HCT116 (cell line): ENCODE data around the gene PCDHB6. TPM values are rescaled to one million over a fixed set of nuclear protein-coding genes. Genes with fewer than 3 reads are reported as not detected.
"Not testable (repeated sequence)": the region's sequence is repeated elsewhere in the genome, so short reads cannot be mapped to it uniquely, and the experiment has no call there.

ENCODE experiments used
- ATAC-seq: fragments of 200-7000 bp; cut with Tn5 transposase; 2 replicates; pipeline ENCODE4 v1.9.1; 2020; ENCODE audit warnings: mild to moderate bottlenecking, moderate library complexity
- BruUV-seq: library from RNA; stranded (reverse); fragments of 400-500 nt; replicated peaks from 2 replicates; lab custom pipeline; 2021; lab: Mats Ljungman, UMichigan
- CTCF ChIA-PET: fragments of 300-600 bp; sonication (Branson Sonifier 250); formaldehyde crosslinking; loops from one replicate; lab custom pipeline; 2021; ENCODE audit warnings: antibody characterized with exemption; lab: Charles Lee
- POLR2A ChIA-PET: fragments of 300-600, 350-600 bp; sonication (Branson Sonifier 250); formaldehyde crosslinking; loops from one replicate; lab custom pipeline; 2021; ENCODE audit warnings: antibody characterized with exemption; lab: Charles Lee
- RAD21 ChIA-PET, 2 experiments: fragments of 300-600 bp; sonication (Branson Sonifier 250); formaldehyde crosslinking; loops; one replicate each; lab custom pipeline; 2023; ENCODE audit warnings: low total read pairs in 2 of 2; ENCODE audit not compliant: uncharacterized antibody in 2 of 2, unreplicated experiment in 2 of 2, low non-redundant PET in 1 of 2; lab: Charles Lee
- DNase-seq: peaks from one replicate; pipeline ENCODE4 v3.0.0-alpha.2; 2010; ENCODE audit warnings: low read depth, low spot score
- H2AFZ ChIP-seq: fragments of 200-600 bp; shearing (Covaris generic), sonication (generic); 2 replicates; pipeline ENCODE4 v1.6.1; 2017; ENCODE audit warnings: low read depth, mixed run types, mixed read lengths, antibody characterized with exemption, low read length; ENCODE audit not compliant: poor library complexity, severe bottlenecking
- H3K27ac ChIP-seq: 2 replicates; pipeline ENCODE4 v1.5.1; 2012; ENCODE audit warnings: low read depth, low read length
- H3K27me3 ChIP-seq: fragments of 200-600 bp; sonication (generic); 2 replicates; pipeline ENCODE4 v1.6.1; 2016; ENCODE audit warnings: mixed run types, low read length, mixed read lengths; ENCODE audit not compliant: insufficient read depth
- H3K36me3 ChIP-seq, 2 experiments: fragments of 200-500 bp in 1 of 2; fragments of 200-600 bp in 1 of 2; sonication (Bioruptor generic) in 1 of 2; sonication (generic) in 1 of 2; 2 replicates each; pipeline versions ENCODE4 v1.5.1 to v1.6.1; 2014 to 2016; ENCODE audit warnings: low read length in 2 of 2, inconsistent platforms in 1 of 2, mixed read lengths in 1 of 2, mixed run types in 1 of 2; ENCODE audit not compliant: insufficient read depth in 2 of 2, control insufficient read depth in 1 of 2
- H3K4me1 ChIP-seq, 2 experiments: fragments of 200-600 bp in 1 of 2; sonication (generic) in 1 of 2; 2 replicates each; pipeline versions ENCODE4 v1.5.1 to v1.6.1; 2012 to 2017; ENCODE audit warnings: low read length in 2 of 2, inconsistent platforms in 1 of 2, mild to moderate bottlenecking in 1 of 2, mixed read lengths in 1 of 2, mixed run types in 1 of 2, moderate library complexity in 1 of 2; ENCODE audit not compliant: insufficient read depth in 2 of 2, control insufficient read depth in 1 of 2
- H3K4me2 ChIP-seq: fragments of 200-600 bp; sonication (generic); 2 replicates; pipeline ENCODE4 v1.6.1; 2017; ENCODE audit warnings: mixed run types, low read length, mixed read lengths
- H3K4me3 ChIP-seq, 2 experiments: fragments of 200-600 bp in 1 of 2; sonication (generic) in 1 of 2; replicated peaks in 1 of 2; 2 replicates each; pipeline ENCODE4 v1.5.1; 2011 to 2016; ENCODE audit warnings: low read length in 2 of 2, control low read depth in 1 of 2, low read depth in 1 of 2, mild to moderate bottlenecking in 1 of 2, mixed read lengths in 1 of 2, mixed run types in 1 of 2
- H3K79me2 ChIP-seq: fragments of 200-600 bp; sonication (generic); 2 replicates; pipeline ENCODE4 v1.6.1; 2017; ENCODE audit warnings: mild to moderate bottlenecking, mixed run types, low read length, moderate library complexity, mixed read lengths; ENCODE audit not compliant: insufficient read depth
- H3K9ac ChIP-seq: fragments of 200-600 bp; sonication (generic); 2 replicates; pipeline ENCODE4 v1.6.1; 2016; ENCODE audit warnings: low read length, mixed read lengths
- H3K9me2 ChIP-seq: fragments of 200-600 bp; sonication (generic), shearing (Covaris generic); 2 replicates; pipeline ENCODE4 v1.6.1; 2017; ENCODE audit warnings: mixed run types, mild to moderate bottlenecking, moderate library complexity; ENCODE audit not compliant: insufficient read depth
- H3K9me3 ChIP-seq, 2 experiments: fragments of 200-500 bp in 1 of 2; fragments of 200-600 bp in 1 of 2; sonication (Bioruptor generic) in 1 of 2; sonication (generic) in 1 of 2; 2 replicates each; pipeline ENCODE4 v1.6.1; 2014 to 2017; ENCODE audit warnings: low read length in 2 of 2, mixed read lengths in 2 of 2, inconsistent platforms in 1 of 2, low read depth in 1 of 2, mild to moderate bottlenecking in 1 of 2, mixed run types in 1 of 2, moderate library complexity in 1 of 2; ENCODE audit not compliant: control insufficient read depth in 1 of 2, insufficient read depth in 1 of 2
- H4K20me1 ChIP-seq: fragments of 200-600 bp; sonication (generic), shearing (Covaris generic); 2 replicates; pipeline ENCODE4 v1.6.1; 2017; ENCODE audit warnings: mixed run types, mild to moderate bottlenecking, moderate library complexity; ENCODE audit not compliant: insufficient read depth
- EZH2 ChIP-seq: fragments of 200-600 bp; sonication (generic); IDR thresholded peaks from 2 replicates; pipeline ENCODE4 v1.6.1; 2017; ENCODE audit warnings: antibody characterized with exemption, mixed run types
- EZH2phosphoT487 ChIP-seq: fragments of 200-600 bp; IDR thresholded peaks from 2 replicates; pipeline ENCODE4 v1.6.1; 2018; ENCODE audit warnings: antibody characterized with exemption, borderline replicate concordance
- JUND ChIP-seq: IDR thresholded peaks from 2 replicates; pipeline ENCODE4 v1.6.1; 2012
- POLR2AphosphoS5 ChIP-seq: IDR thresholded peaks from 2 replicates; pipeline ENCODE4 v1.6.1; 2011; ENCODE audit warnings: mild to moderate bottlenecking, low read depth, low read length, moderate library complexity
- RAD21 ChIP-seq: IDR thresholded peaks from 2 replicates; pipeline ENCODE4 v1.6.1; 2012; ENCODE audit warnings: low read depth, mild to moderate bottlenecking
- TCF7L2 ChIP-seq: IDR thresholded peaks from 2 replicates; pipeline ENCODE4 v1.7.0; 2011; ENCODE audit warnings: borderline replicate concordance, inconsistent platforms; ENCODE audit not compliant: insufficient read depth, insufficient read length; ENCODE audit errors: extremely low read depth
- intact Hi-C: fragments of 100-400 bp; cut with micrococcal nuclease; formaldehyde crosslinking; loops from 2 replicates; pipeline ENCODE4 v1.10.0; 2022
- total RNA-seq: library from RNA; stranded (reverse); gene quantifications from one replicate; pipeline ENCODE4 v1.2.1, GENCODE V29; 2021; ENCODE audit not compliant: unreplicated experiment
- TF ChIP-seq, protein P1 (sequence below): IDR thresholded peaks from 2 replicates; pipeline ENCODE4 v1.6.1; 2012; ENCODE audit warnings: low read depth

The PCDHB6 gene
- total RNA-seq, 1 experiment from 2014 or later = not detected

- DNase-seq (no peak), ATAC-seq (no peak)
- RAD21 ChIA-PET = no interaction called here
- H2AFZ ChIP-seq = no peak within 1 kb of the TSS
- BruUV-seq = no TSS peak
- no peaks in the 10 kb centered on the region for H3K4me1 ChIP-seq
- no peaks in the 10 kb centered on the region for H3K27me3 ChIP-seq
- H3K79me2 ChIP-seq = no peaks in the 10 kb centered on the region
- H3K36me3 ChIP-seq = no peaks in the 10 kb centered on the region
- H3K4me2 ChIP-seq = no peak within 1 kb of the TSS
- no peak within 1 kb of the TSS for H3K27ac ChIP-seq
- TF ChIP-seq EZH2phosphoT487 (no peak), EZH2 (no peak), RAD21 (peak; percentile 5; the same call in 1 of the 2 replicates), POLR2AphosphoS5 (no peak), TCF7L2 (no peak)
- TF ChIP-seq, protein P1, sequence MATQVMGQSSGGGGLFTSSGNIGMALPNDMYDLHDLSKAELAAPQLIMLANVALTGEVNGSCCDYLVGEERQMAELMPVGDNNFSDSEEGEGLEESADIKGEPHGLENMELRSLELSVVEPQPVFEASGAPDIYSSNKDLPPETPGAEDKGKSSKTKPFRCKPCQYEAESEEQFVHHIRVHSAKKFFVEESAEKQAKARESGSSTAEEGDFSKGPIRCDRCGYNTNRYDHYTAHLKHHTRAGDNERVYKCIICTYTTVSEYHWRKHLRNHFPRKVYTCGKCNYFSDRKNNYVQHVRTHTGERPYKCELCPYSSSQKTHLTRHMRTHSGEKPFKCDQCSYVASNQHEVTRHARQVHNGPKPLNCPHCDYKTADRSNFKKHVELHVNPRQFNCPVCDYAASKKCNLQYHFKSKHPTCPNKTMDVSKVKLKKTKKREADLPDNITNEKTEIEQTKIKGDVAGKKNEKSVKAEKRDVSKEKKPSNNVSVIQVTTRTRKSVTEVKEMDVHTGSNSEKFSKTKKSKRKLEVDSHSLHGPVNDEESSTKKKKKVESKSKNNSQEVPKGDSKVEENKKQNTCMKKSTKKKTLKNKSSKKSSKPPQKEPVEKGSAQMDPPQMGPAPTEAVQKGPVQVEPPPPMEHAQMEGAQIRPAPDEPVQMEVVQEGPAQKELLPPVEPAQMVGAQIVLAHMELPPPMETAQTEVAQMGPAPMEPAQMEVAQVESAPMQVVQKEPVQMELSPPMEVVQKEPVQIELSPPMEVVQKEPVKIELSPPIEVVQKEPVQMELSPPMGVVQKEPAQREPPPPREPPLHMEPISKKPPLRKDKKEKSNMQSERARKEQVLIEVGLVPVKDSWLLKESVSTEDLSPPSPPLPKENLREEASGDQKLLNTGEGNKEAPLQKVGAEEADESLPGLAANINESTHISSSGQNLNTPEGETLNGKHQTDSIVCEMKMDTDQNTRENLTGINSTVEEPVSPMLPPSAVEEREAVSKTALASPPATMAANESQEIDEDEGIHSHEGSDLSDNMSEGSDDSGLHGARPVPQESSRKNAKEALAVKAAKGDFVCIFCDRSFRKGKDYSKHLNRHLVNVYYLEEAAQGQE = no peak
- TF ChIP-seq, all 23 proteins: peak for 1
- H3K9me3 ChIP-seq = no peaks in the 10 kb centered on the region
- no peak within 1 kb of the TSS for H3K4me3 ChIP-seq
- H4K20me1 ChIP-seq = no peaks in the 10 kb centered on the region
- H3K9ac ChIP-seq = no peak within 1 kb of the TSS
- POLR2A ChIA-PET = no interaction called here
- H3K9me2 ChIP-seq = no peaks in the 10 kb centered on the region
- CTCF ChIA-PET = no interaction called here
- intact Hi-C loops = no loop called here
These were observed 28.3 kb upstream of the PCDHB6 start, which contains the start of gene PCDHB4 for GRCh38 chr5:141121563-141121962. PCDHB4 (plus strand) TSS chr5:141121818; CDS start chr5:141121999, 181 bp downstream.

GRCh38 chr5:141121985-141122384 is 27.9 kb upstream of the PCDHB6 start:
- H3K4me2 ChIP-seq = no peak overlapping the region
- no peaks in the 10 kb centered on the region for H3K79me2 ChIP-seq
- H3K36me3 ChIP-seq = no peaks in the 10 kb centered on the region
- ATAC-seq (no peak), DNase-seq (no peak)
- ChIA-PET RAD21 (no interaction called here), CTCF (no interaction called here), POLR2A (no interaction called here)
- no peak overlapping the region for H3K9ac ChIP-seq
- no peak for TF ChIP-seq JUND
- TF ChIP-seq EZH2 = no peak
- intact Hi-C loops = no loop called here
- no peak overlapping the region for H3K27ac ChIP-seq
- no peak overlapping the region for H2AFZ ChIP-seq
- H3K4me1 ChIP-seq = no peaks in the 10 kb centered on the region
- H4K20me1 ChIP-seq = no peaks in the 10 kb centered on the region
- BruUV-seq = no TSS peak
- H3K4me3 ChIP-seq = no peak overlapping the region
- no peaks in the 10 kb centered on the region for H3K9me2 ChIP-seq
- H3K27me3 ChIP-seq = no peaks in the 10 kb centered on the region
- no peaks in the 10 kb centered on the region for H3K9me3 ChIP-seq

- ATAC-seq, H3K9me2 ChIP-seq, H3K27ac ChIP-seq, H3K4me1 ChIP-seq, H3K4me2 ChIP-seq, H3K27me3 ChIP-seq, H4K20me1 ChIP-seq, POLR2A ChIA-PET, RAD21 ChIA-PET, CTCF ChIA-PET, H3K9me3 ChIP-seq, H3K4me3 ChIP-seq, DNase-seq, H2AFZ ChIP-seq, H3K79me2 ChIP-seq, H3K36me3 ChIP-seq, BruUV-seq, H3K9ac ChIP-seq, intact Hi-C loops: not testable (repeated sequence)
These were observed 26.3 kb upstream of the PCDHB6 start for GRCh38 chr5:141123396-141124135.
